HCT116 (cell line): ENCODE data around the gene HSP90AB1. TPM values are rescaled to one million over a fixed set of nuclear protein-coding genes. Genes with fewer than 3 reads are reported as not detected.

Source experiments
- ATAC-seq: fragments of 200-7000 bp; cut with Tn5 transposase; 2 replicates; pipeline ENCODE4 v1.9.1; 2020; ENCODE audit warnings: mild to moderate bottlenecking, moderate library complexity
- BruUV-seq: library from RNA; stranded (reverse); fragments of 400-500 nt; replicated peaks from 2 replicates; lab custom pipeline; 2021; lab: Mats Ljungman, UMichigan
- CTCF ChIA-PET: fragments of 300-600 bp; sonication (Branson Sonifier 250); formaldehyde crosslinking; loops from one replicate; lab custom pipeline; 2021; ENCODE audit warnings: antibody characterized with exemption; lab: Charles Lee
- POLR2A ChIA-PET: fragments of 300-600, 350-600 bp; sonication (Branson Sonifier 250); formaldehyde crosslinking; loops from one replicate; lab custom pipeline; 2021; ENCODE audit warnings: antibody characterized with exemption; lab: Charles Lee
- RAD21 ChIA-PET, 2 experiments: fragments of 300-600 bp; sonication (Branson Sonifier 250); formaldehyde crosslinking; loops; one replicate each; lab custom pipeline; 2023; ENCODE audit warnings: low total read pairs in 2 of 2; ENCODE audit not compliant: uncharacterized antibody in 2 of 2, unreplicated experiment in 2 of 2, low non-redundant PET in 1 of 2; lab: Charles Lee
- DNase-seq: peaks from one replicate; pipeline ENCODE4 v3.0.0-alpha.2; 2010; ENCODE audit warnings: low read depth, low spot score
- H2AFZ ChIP-seq: fragments of 200-600 bp; shearing (Covaris generic), sonication (generic); 2 replicates; pipeline ENCODE4 v1.6.1; 2017; ENCODE audit warnings: low read depth, mixed run types, mixed read lengths, antibody characterized with exemption, low read length; ENCODE audit not compliant: poor library complexity, severe bottlenecking
- H3K27ac ChIP-seq: 2 replicates; pipeline ENCODE4 v1.5.1; 2012; ENCODE audit warnings: low read depth, low read length
- H3K27me3 ChIP-seq: fragments of 200-600 bp; sonication (generic); 2 replicates; pipeline ENCODE4 v1.6.1; 2016; ENCODE audit warnings: mixed run types, low read length, mixed read lengths; ENCODE audit not compliant: insufficient read depth
- H3K36me3 ChIP-seq, 2 experiments: fragments of 200-500 bp in 1 of 2; fragments of 200-600 bp in 1 of 2; sonication (Bioruptor generic) in 1 of 2; sonication (generic) in 1 of 2; 2 replicates each; pipeline versions ENCODE4 v1.5.1 to v1.6.1; 2014 to 2016; ENCODE audit warnings: low read length in 2 of 2, inconsistent platforms in 1 of 2, mixed read lengths in 1 of 2, mixed run types in 1 of 2; ENCODE audit not compliant: insufficient read depth in 2 of 2, control insufficient read depth in 1 of 2
- H3K4me1 ChIP-seq, 2 experiments: fragments of 200-600 bp in 1 of 2; sonication (generic) in 1 of 2; 2 replicates each; pipeline versions ENCODE4 v1.5.1 to v1.6.1; 2012 to 2017; ENCODE audit warnings: low read length in 2 of 2, inconsistent platforms in 1 of 2, mild to moderate bottlenecking in 1 of 2, mixed read lengths in 1 of 2, mixed run types in 1 of 2, moderate library complexity in 1 of 2; ENCODE audit not compliant: insufficient read depth in 2 of 2, control insufficient read depth in 1 of 2
- H3K4me2 ChIP-seq: fragments of 200-600 bp; sonication (generic); 2 replicates; pipeline ENCODE4 v1.6.1; 2017; ENCODE audit warnings: mixed run types, low read length, mixed read lengths
- H3K4me3 ChIP-seq, 2 experiments: fragments of 200-600 bp in 1 of 2; sonication (generic) in 1 of 2; replicated peaks in 1 of 2; 2 replicates each; pipeline ENCODE4 v1.5.1; 2011 to 2016; ENCODE audit warnings: low read length in 2 of 2, control low read depth in 1 of 2, low read depth in 1 of 2, mild to moderate bottlenecking in 1 of 2, mixed read lengths in 1 of 2, mixed run types in 1 of 2
- H3K79me2 ChIP-seq: fragments of 200-600 bp; sonication (generic); 2 replicates; pipeline ENCODE4 v1.6.1; 2017; ENCODE audit warnings: mild to moderate bottlenecking, mixed run types, low read length, moderate library complexity, mixed read lengths; ENCODE audit not compliant: insufficient read depth
- H3K9ac ChIP-seq: fragments of 200-600 bp; sonication (generic); 2 replicates; pipeline ENCODE4 v1.6.1; 2016; ENCODE audit warnings: low read length, mixed read lengths
- H3K9me2 ChIP-seq: fragments of 200-600 bp; sonication (generic), shearing (Covaris generic); 2 replicates; pipeline ENCODE4 v1.6.1; 2017; ENCODE audit warnings: mixed run types, mild to moderate bottlenecking, moderate library complexity; ENCODE audit not compliant: insufficient read depth
- H3K9me3 ChIP-seq, 2 experiments: fragments of 200-500 bp in 1 of 2; fragments of 200-600 bp in 1 of 2; sonication (Bioruptor generic) in 1 of 2; sonication (generic) in 1 of 2; 2 replicates each; pipeline ENCODE4 v1.6.1; 2014 to 2017; ENCODE audit warnings: low read length in 2 of 2, mixed read lengths in 2 of 2, inconsistent platforms in 1 of 2, low read depth in 1 of 2, mild to moderate bottlenecking in 1 of 2, mixed run types in 1 of 2, moderate library complexity in 1 of 2; ENCODE audit not compliant: control insufficient read depth in 1 of 2, insufficient read depth in 1 of 2
- H4K20me1 ChIP-seq: fragments of 200-600 bp; sonication (generic), shearing (Covaris generic); 2 replicates; pipeline ENCODE4 v1.6.1; 2017; ENCODE audit warnings: mixed run types, mild to moderate bottlenecking, moderate library complexity; ENCODE audit not compliant: insufficient read depth
- CBX3 ChIP-seq: IDR thresholded peaks from 2 replicates; pipeline ENCODE4 v1.6.1; 2012; ENCODE audit warnings: low read depth
- CEBPB ChIP-seq: IDR thresholded peaks from 2 replicates; pipeline ENCODE4 v1.6.1; 2012; ENCODE audit warnings: low read depth
- ELF1 ChIP-seq: IDR thresholded peaks from 2 replicates; pipeline ENCODE4 v1.6.1; 2012; ENCODE audit warnings: low read depth, borderline replicate concordance
- FOSL1 ChIP-seq: IDR thresholded peaks from 2 replicates; pipeline ENCODE4 v1.6.1; 2012; ENCODE audit warnings: low read depth
- JUND ChIP-seq: IDR thresholded peaks from 2 replicates; pipeline ENCODE4 v1.6.1; 2012
- POLR2A ChIP-seq: IDR thresholded peaks from 2 replicates; pipeline ENCODE4 v1.7.0; 2011; ENCODE audit warnings: borderline replicate concordance; ENCODE audit not compliant: insufficient read depth, insufficient read length; ENCODE audit errors: extremely low read depth
- SIN3A ChIP-seq: IDR thresholded peaks from 2 replicates; pipeline ENCODE4 v1.6.1; 2012; ENCODE audit warnings: low read depth
- YY1 ChIP-seq: IDR thresholded peaks from 2 replicates; pipeline ENCODE4 v1.6.1; 2011; ENCODE audit warnings: low read length, low read depth, moderate library complexity, mild to moderate bottlenecking; ENCODE audit not compliant: insufficient replicate concordance; ENCODE audit errors: extremely low read depth
- ZFX ChIP-seq: fragments of 450-650 bp; IDR thresholded peaks from 2 replicates; pipeline ENCODE4 v1.6.1; 2017
- intact Hi-C: fragments of 100-400 bp; cut with micrococcal nuclease; formaldehyde crosslinking; loops from 2 replicates; pipeline ENCODE4 v1.10.0; 2022
- total RNA-seq: library from RNA; stranded (reverse); gene quantifications from one replicate; pipeline ENCODE4 v1.2.1, GENCODE V29; 2021; ENCODE audit not compliant: unreplicated experiment

HSP90AB1 gene
- total RNA-seq, 1 experiment from 2014 or later, result 2,554 TPM

GRCh38 chr6:44247338-44248302, 719 bp downstream of the HSP90AB1 start:
- no peaks in the 10 kb centered on the region for H3K9me2 ChIP-seq
- H3K27me3 ChIP-seq, result no peaks in the 10 kb centered on the region
- peak overlapping the region; percentile 83 for H3K4me2 ChIP-seq
- no peaks in the 10 kb centered on the region for H3K9me3 ChIP-seq
- intact Hi-C loops, result loop anchor here (2.0 kb wide), 1 partner anchor 619 kb away; the partner anchor contains the start of gene GTPBP2
- ChIA-PET CTCF (interaction anchor here (1.4 to 4.0 kb wide), 3 partner anchors 9 to 13 kb away, joined by 9 to 16 read pairs (median 10); partner anchors contain the start of gene SLC35B2), RAD21 (interaction anchor here (0.6 kb wide), 2 partner anchors 10 kb away, joined by 4 read pairs; no protein-coding TSS in a partner anchor), POLR2A (interaction anchor here (0.8 to 4.0 kb wide), 15 partner anchors 8 to 477 kb away, joined by 3 to 74 read pairs (median 6); partner anchors contain the start of genes AARS2, SLC29A1, SLC35B2 and TMEM63B)
- H3K4me3 ChIP-seq, result peak overlapping the region; percentile 82 to 100
- peak overlapping the region; percentile 95 for H3K9ac ChIP-seq
- peak overlapping the region; percentile 82 for H3K27ac ChIP-seq
- H3K4me1 ChIP-seq, result peaks cover 10 to 34% of the 10 kb centered on the region in 2 experiments
- peaks cover 50% of the 10 kb centered on the region for H4K20me1 ChIP-seq
- H2AFZ ChIP-seq, result no peak overlapping the region
- no peak for TF ChIP-seq POLR2A
- TF ChIP-seq YY1, result peak; percentile 26
- no peak for TF ChIP-seq CBX3
- no peak for TF ChIP-seq SIN3A
- no peak for TF ChIP-seq JUND
- TF ChIP-seq ZFX, result peak; percentile 34; the same call in 1 of the 2 replicates
- no peak for TF ChIP-seq FOSL1
- no peak for TF ChIP-seq ELF1
- TF ChIP-seq CEBPB, result no peak
- DNase-seq (no peak), ATAC-seq (peak; percentile 26)
- H3K36me3 ChIP-seq, result peaks cover 42 to 55% of the 10 kb centered on the region in 2 experiments
- H3K79me2 ChIP-seq, result peaks cover 57% of the 10 kb centered on the region
- TSS peak; percentile 46 for BruUV-seq
